GM12874 (cell line): Measurements from ENCODE around the gene DHRSX.

Experiments used
- TF ChIP-seq, protein P1 (sequence below): IDR thresholded peaks from 2 replicates; pipeline ENCODE4 v1.5.1; 2011; ENCODE audit warnings: low read depth, mild to moderate bottlenecking, control low read depth, low read length, moderate library complexity; ENCODE audit not compliant: insufficient read depth

DHRSX gene

GRCh38 chrX:2272337-2272736, 228.4 kb downstream of the DHRSX start:
- TF ChIP-seq, protein P1, sequence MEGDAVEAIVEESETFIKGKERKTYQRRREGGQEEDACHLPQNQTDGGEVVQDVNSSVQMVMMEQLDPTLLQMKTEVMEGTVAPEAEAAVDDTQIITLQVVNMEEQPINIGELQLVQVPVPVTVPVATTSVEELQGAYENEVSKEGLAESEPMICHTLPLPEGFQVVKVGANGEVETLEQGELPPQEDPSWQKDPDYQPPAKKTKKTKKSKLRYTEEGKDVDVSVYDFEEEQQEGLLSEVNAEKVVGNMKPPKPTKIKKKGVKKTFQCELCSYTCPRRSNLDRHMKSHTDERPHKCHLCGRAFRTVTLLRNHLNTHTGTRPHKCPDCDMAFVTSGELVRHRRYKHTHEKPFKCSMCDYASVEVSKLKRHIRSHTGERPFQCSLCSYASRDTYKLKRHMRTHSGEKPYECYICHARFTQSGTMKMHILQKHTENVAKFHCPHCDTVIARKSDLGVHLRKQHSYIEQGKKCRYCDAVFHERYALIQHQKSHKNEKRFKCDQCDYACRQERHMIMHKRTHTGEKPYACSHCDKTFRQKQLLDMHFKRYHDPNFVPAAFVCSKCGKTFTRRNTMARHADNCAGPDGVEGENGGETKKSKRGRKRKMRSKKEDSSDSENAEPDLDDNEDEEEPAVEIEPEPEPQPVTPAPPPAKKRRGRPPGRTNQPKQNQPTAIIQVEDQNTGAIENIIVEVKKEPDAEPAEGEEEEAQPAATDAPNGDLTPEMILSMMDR: no peak

DNA sequence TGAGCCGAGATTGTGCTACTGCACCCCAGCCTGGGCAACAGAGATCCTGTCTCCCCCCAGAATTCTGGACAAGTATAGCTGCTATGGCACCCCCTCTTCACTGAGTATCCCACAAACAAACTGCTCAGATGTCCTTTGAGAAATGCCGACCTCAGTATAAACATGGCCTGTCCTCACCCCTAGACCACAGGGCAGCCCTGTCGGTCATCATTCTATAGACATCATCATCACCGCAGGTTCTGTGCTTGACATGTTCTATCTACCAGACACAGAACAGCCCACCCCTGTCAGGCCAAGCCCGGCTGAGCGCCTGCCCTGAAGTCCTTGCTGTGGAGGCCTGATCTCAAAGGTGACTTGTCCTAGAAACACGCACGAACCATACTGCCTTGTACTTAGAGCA, 232.9 kb downstream of the DHRSX start:
- TF ChIP-seq, protein P1: no peak

- TF ChIP-seq, protein P1: no peak
These were observed 234.1 kb downstream of the DHRSX start for GRCh38 chrX:2266445-2267349.

DNA sequence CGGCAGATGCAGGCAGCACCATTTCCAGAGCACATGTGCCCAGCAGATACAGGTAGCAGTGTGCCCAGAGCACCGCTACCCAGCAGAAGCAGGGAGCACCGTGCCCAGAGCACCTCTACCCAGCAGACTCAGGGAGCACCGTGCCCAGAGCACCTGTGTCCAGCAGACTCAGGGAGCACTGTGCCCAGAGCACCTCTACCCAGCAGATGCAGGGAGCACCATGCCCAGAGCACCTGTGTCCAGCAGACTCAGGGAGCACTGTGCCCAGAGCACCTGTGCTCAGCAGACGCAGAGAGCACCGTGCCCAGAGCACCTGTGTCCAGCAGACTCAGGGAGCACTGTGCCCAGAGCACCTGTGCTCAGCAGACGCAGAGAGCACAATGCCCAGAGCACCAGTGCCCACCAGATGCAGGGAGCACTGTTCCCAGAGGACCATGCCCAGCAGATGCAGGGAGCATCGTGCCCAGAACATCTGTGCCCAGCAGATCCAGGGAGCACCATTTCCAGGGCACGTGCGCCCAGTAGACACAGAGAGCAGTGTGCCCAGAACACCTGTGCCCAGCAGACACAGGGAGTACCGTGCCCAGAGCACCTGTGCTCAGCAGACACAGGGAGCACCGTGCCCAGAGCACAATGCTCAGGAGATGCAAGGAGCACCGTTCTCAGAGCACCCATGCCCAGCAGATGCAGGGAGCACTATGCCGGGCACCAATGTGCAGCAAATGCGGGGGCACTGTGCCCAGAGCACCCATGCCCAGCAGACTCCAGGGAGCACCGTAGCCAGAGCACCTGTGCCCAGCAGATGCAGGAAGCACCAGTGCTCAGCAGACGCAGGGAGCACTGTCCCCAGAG, 236.4 kb downstream of the DHRSX start:
- TF ChIP-seq, protein P1: no peak

DNA sequence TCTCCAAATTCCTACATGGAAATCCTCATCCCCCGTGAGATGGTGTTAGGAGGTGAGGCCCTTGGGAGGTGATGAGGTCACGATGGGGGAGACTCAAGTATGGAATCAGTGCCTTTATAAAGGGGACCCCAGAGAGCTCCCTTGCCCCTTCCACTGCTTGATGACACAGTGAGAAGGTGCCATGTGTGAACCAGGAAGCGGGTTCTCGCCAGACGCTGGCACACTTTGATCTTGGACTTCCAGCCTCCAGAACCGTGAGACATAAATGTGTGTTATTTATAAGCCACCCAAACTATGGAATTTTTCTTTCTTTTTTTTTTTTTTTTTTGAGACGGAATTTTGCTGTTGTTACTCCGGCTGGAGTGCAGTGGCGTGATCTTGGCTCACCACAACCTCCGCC, 237.6 kb downstream of the DHRSX start:
- TF ChIP-seq, protein P1: no peak

DNA sequence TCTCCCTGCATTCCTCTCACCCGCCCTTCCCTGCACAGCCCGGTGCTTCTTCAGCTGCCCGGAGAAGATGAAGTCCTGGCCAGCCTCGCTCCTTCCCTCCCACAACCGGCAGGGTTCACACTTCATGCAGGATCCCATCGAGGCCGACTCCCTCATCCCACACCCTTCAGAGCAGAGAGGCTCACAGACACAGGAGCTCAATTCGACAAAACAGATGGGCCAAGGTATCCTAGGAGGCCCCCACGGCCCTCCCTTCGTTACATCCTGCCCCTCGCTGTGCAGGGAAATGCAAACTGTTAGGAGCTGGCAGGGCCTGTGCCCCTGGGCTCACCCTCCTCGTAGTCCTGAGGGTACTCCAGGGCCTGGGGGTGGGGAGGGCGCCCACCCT, 238.1 kb downstream of the DHRSX start:
- TF ChIP-seq, protein P1: no peak

GRCh38 chrX:2261831-2262667, 238.7 kb downstream of the DHRSX start:
- TF ChIP-seq, protein P1: no peak
